Epithelial cell of esophagus (primary cell): ENCODE data around the gene SLC29A1.

ENCODE experiments used
- DNase-seq: peaks from one replicate; pipeline ENCODE4 v3.0.0; 2010; ENCODE audit warnings: low read depth
- H3K4me3 ChIP-seq: 2 replicates; pipeline ENCODE4 v1.5.1; 2011; ENCODE audit warnings: mild to moderate bottlenecking, low read length, control low read depth
- CTCF ChIP-seq: IDR thresholded peaks from 2 replicates; pipeline ENCODE4 v1.5.1; 2011; ENCODE audit warnings: low read depth, mild to moderate bottlenecking, low read length, control low read depth, inconsistent platforms; ENCODE audit not compliant: insufficient read depth; ENCODE audit errors: missing control alignments

The SLC29A1 gene

GRCh38 chr6:44254191-44255104, 31.1 kb downstream of the SLC29A1 start:
- no peak for TF ChIP-seq CTCF
- no peak for DNase-seq
- H3K4me3 ChIP-seq, result no peak overlapping the region

GRCh38 chr6:44255105-44255808, 31.9 kb downstream of the SLC29A1 start:
- no peak for TF ChIP-seq CTCF
- no peak for DNase-seq
- no peak overlapping the region for H3K4me3 ChIP-seq

GRCh38 chr6:44255871-44256774, 32.7 kb downstream of the SLC29A1 start:
- TF ChIP-seq CTCF, result no peak
- peak overlapping the region; percentile 59 for H3K4me3 ChIP-seq
- no peak for DNase-seq

- peak overlapping the region; percentile 59 for H3K4me3 ChIP-seq
- no peak for TF ChIP-seq CTCF
- no peak for DNase-seq
These were observed 33.3 kb downstream of the SLC29A1 start for GRCh38 chr6:44256775-44257024.

- TF ChIP-seq CTCF, result peak; percentile 26
- peak; percentile 62 for DNase-seq
- H3K4me3 ChIP-seq, result peak within 1 kb of the TSS; percentile 59
These were observed 33.8 kb downstream of the SLC29A1 start, which contains the start of gene SLC35B2 for GRCh38 chr6:44257025-44257752. Gene SLC35B2 (minus strand): TSS chr6:44257528. CDS start chr6:44257410, 118 bp downstream.

- TF ChIP-seq CTCF, result no peak
- peak overlapping the region; percentile 36 for H3K4me3 ChIP-seq
- no peak for DNase-seq
These were observed 34.4 kb downstream of the SLC29A1 start for GRCh38 chr6:44257753-44258324.
